Measurements from ENCODE around the gene RAP2A. TPM values are rescaled to one million over a fixed set of nuclear protein-coding genes. Genes with fewer than 3 reads are reported as not detected.

RAP2A gene
- total RNA-seq, 1 donor from 2014 or later, result 19.6 TPM

GRCh38 chr13:97456047-97456446 lies 22.1 kb downstream of the RAP2A start:
- Histone ChIP-seq H3K9me3 (no peaks in the 10 kb centered on the region), H3K36me3 (no peaks in the 10 kb centered on the region), H3K4me3 (no peak overlapping the region), H3K4me1 (peaks cover 16% of the 10 kb centered on the region), H3K27me3 (no peaks in the 10 kb centered on the region), H3K27ac (no peak overlapping the region)
- TF ChIP-seq POLR2AphosphoS5 (IDR thresholded peaks at IDR 0.05; ENCODE audit: insufficient read depth in 1 of 2, low read depth in 1 of 2) (no peak), CTCF (IDR thresholded peaks at IDR 0.05) (no peak), POLR2A (IDR thresholded peaks at IDR 0.05) (no peak)
- no peak for DNase-seq (ENCODE audit: extremely low spot score in 2 of 2)
- intact Hi-C loops (cut with DNase I), result no loop called here

- intact Hi-C loops (cut with DNase I), result no loop called here
- H3K27me3 ChIP-seq, result no peaks in the 10 kb centered on the region
- peaks cover 16% of the 10 kb centered on the region for H3K4me1 ChIP-seq
- no peak overlapping the region for H3K4me3 ChIP-seq
- no peak overlapping the region for H3K27ac ChIP-seq
- TF ChIP-seq CTCF (IDR thresholded peaks at IDR 0.05), result no peak
- H3K9me3 ChIP-seq, result no peaks in the 10 kb centered on the region
- no peak for DNase-seq (ENCODE audit: extremely low spot score in 2 of 2)
- H3K36me3 ChIP-seq, result peaks cover 0 to 2% of the 10 kb centered on the region in 2 donors
These were observed 25.3 kb downstream of the RAP2A start for GRCh38 chr13:97459215-97459777.

GRCh38 chr13:97460004-97460775 lies 26.2 kb downstream of the RAP2A start:
- H3K4me3 ChIP-seq, result no peak overlapping the region
- no peak for DNase-seq (ENCODE audit: extremely low spot score in 2 of 2)
- H3K4me1 ChIP-seq, result peaks cover 16% of the 10 kb centered on the region
- H3K27me3 ChIP-seq, result no peaks in the 10 kb centered on the region
- H3K27ac ChIP-seq, result peak overlapping the region; percentile 22
- H3K36me3 ChIP-seq, result peaks cover 0 to 11% of the 10 kb centered on the region in 2 donors
- TF ChIP-seq POLR2A (IDR thresholded peaks at IDR 0.05), result no peak
- no peak for TF ChIP-seq CTCF (IDR thresholded peaks at IDR 0.05)
- no peak for TF ChIP-seq POLR2AphosphoS5 (IDR thresholded peaks at IDR 0.05; ENCODE audit: insufficient read depth in 1 of 2, low read depth in 1 of 2)
- no peaks in the 10 kb centered on the region for H3K9me3 ChIP-seq
- intact Hi-C loops (cut with DNase I), result no loop called here

- H3K4me1 ChIP-seq, result peaks cover 16% of the 10 kb centered on the region
- DNase-seq (ENCODE audit: extremely low spot score in 2 of 2), result no peak
- H3K27me3 ChIP-seq, result no peaks in the 10 kb centered on the region
- TF ChIP-seq POLR2A (IDR thresholded peaks at IDR 0.05), result no peak
- no peak for TF ChIP-seq POLR2AphosphoS5 (IDR thresholded peaks at IDR 0.05; ENCODE audit: insufficient read depth in 1 of 2, low read depth in 1 of 2)
- no peak for TF ChIP-seq CTCF (IDR thresholded peaks at IDR 0.05)
- no peaks in the 10 kb centered on the region for H3K9me3 ChIP-seq
- intact Hi-C loops (cut with DNase I), result no loop called here
- peaks cover 0 to 15% of the 10 kb centered on the region in 2 donors for H3K36me3 ChIP-seq
- H3K4me3 ChIP-seq, result no peak overlapping the region
- H3K27ac ChIP-seq, result no peak overlapping the region
These were observed 26.9 kb downstream of the RAP2A start for GRCh38 chr13:97460853-97461252.

- Histone ChIP-seq H3K9me3 (no peaks in the 10 kb centered on the region), H3K4me1 (peaks cover 9% of the 10 kb centered on the region), H3K36me3 (peaks cover 0 to 15% of the 10 kb centered on the region in 2 donors), H3K27me3 (no peaks in the 10 kb centered on the region), H3K27ac (no peak overlapping the region), H3K4me3 (no peak overlapping the region)
- TF ChIP-seq POLR2A (IDR thresholded peaks at IDR 0.05) (no peak), CTCF (IDR thresholded peaks at IDR 0.05) (no peak), POLR2AphosphoS5 (IDR thresholded peaks at IDR 0.05; ENCODE audit: insufficient read depth in 1 of 2, low read depth in 1 of 2) (no peak)
- no peak for DNase-seq (ENCODE audit: extremely low spot score in 2 of 2)
- intact Hi-C loops (cut with DNase I), result no loop called here
These were observed 30.6 kb downstream of the RAP2A start for GRCh38 chr13:97464561-97464960.
